Lower leg skin (tissue), 3 donors: ENCODE data around the gene MAP1LC3B2.
"Not testable (repeated sequence)": the region's sequence is repeated elsewhere in the genome, so short reads cannot be mapped to it uniquely, and the experiment has no call there.

Experiments used
- CTCF ChIP-seq, 3 donors: fragments of 450-650 bp; IDR thresholded peaks; one replicate each; pipeline ENCODE4 v1.5.1; 2016; ENCODE audit warnings: antibody characterized with exemption in 3 of 3, mild to moderate bottlenecking in 3 of 3, moderate library complexity in 2 of 3
- POLR2A ChIP-seq, 2 donors: fragments of 450-650 bp; IDR thresholded peaks; one replicate each; pipeline ENCODE4 v1.6.1; 2016 to 2017; ENCODE audit warnings: antibody characterized with exemption in 2 of 2, mild to moderate bottlenecking in 1 of 2, moderate library complexity in 1 of 2

- TF ChIP-seq CTCF, POLR2A (IDR thresholded peaks at IDR 0.05): not testable (repeated sequence)
Measured at GRCh38 chr12:116575754-116576153, 16.6 kb downstream of the MAP1LC3B2 start.
